Upper lobe of left lung (tissue), 6 donors: ENCODE measurements around the gene EYS. TPM values are rescaled to one million over a fixed set of nuclear protein-coding genes. Genes with fewer than 3 reads are reported as not detected.

ENCODE experiments used
- ATAC-seq, 2 donors: fragments of 200-7000 bp; cut with Tn5 transposase; one replicate each; pipeline ENCODE4 v1.9.1; 2022; ENCODE audit warnings: mild to moderate bottlenecking in 2 of 2, moderate library complexity in 2 of 2; ENCODE audit not compliant: low FRiP score in 2 of 2
- DNase-seq, 2 donors: peaks; one replicate each; pipeline ENCODE4 v3.0.0-alpha.2; 2019 to 2020
- H3K27ac ChIP-seq, 4 donors: fragments of 200-600 bp; sonication (generic); one replicate each; pipeline ENCODE4 v1.5.1; 2016 to 2019
- H3K27me3 ChIP-seq, 4 donors: fragments of 200-600 bp; sonication (generic); one replicate each; pipeline ENCODE4 v1.5.1; 2017 to 2019
- H3K36me3 ChIP-seq, 4 donors: fragments of 200-600 bp; sonication (generic); one replicate each; pipeline ENCODE4 v1.5.1; 2016 to 2019
- H3K4me1 ChIP-seq, 4 donors: fragments of 200-600 bp; sonication (generic); one replicate each; pipeline ENCODE4 v1.5.1; 2018 to 2019
- H3K4me3 ChIP-seq, 4 donors: fragments of 200-600 bp; sonication (generic); one replicate each; pipeline ENCODE4 v1.5.1; 2017 to 2019; ENCODE audit warnings: mild to moderate bottlenecking in 2 of 4, moderate library complexity in 1 of 4
- H3K9me3 ChIP-seq, 4 donors: fragments of 200-600 bp; sonication (generic); one replicate each; pipeline ENCODE4 v1.5.1; 2018 to 2019
- CTCF ChIP-seq, 6 experiments: fragments of 450-650 bp in 4 of 6; fragments of 200-600 bp in 2 of 6; sonication (generic) in 2 of 6; IDR thresholded peaks; one replicate each; pipeline ENCODE4 v1.5.1; 2016 to 2019; ENCODE audit warnings: antibody characterized with exemption in 6 of 6
- EP300 ChIP-seq, 4 donors: sonication (generic); formaldehyde crosslinking; IDR thresholded peaks; one replicate each; pipeline ENCODE4 v1.5.1; 2017; ENCODE audit warnings: antibody characterized with exemption in 4 of 4, control low read depth in 2 of 4
- POLR2A ChIP-seq, 4 donors: fragments of 450-650 bp; IDR thresholded peaks; one replicate each; pipeline ENCODE4 v1.5.1; 2016 to 2017; ENCODE audit warnings: antibody characterized with exemption in 4 of 4, mild to moderate bottlenecking in 2 of 4
- POLR2AphosphoS5 ChIP-seq, 2 donors: sonication (generic); formaldehyde crosslinking; IDR thresholded peaks; one replicate each; pipeline ENCODE4 v1.5.1; 2017; ENCODE audit warnings: antibody characterized with exemption in 2 of 2
- WGBS, 2 donors: methylation state at CpG; one replicate each; pipeline ENCODE4 v1.1.5; 2017 to 2018; 5-methylcytosine and 5-hydroxymethylcytosine counted together
- total RNA-seq, 6 donors: library from RNA; depleted of rRNA in 4 of 6; stranded (reverse); fragments of >200 nt in 4 of 6; gene quantifications; one replicate each; pipeline versions ENCODE4 v1.1.0 to v1.2.1, GENCODE V29; 2016 to 2021
- donor health status: DM: no; HTN: no; CAD: no; lungs with moderate emphysema.
- donor health status: DM: no; HTN: yes; CAD: no; lungs with severe emphysema.

EYS gene
- total RNA-seq, 6 donors from 2014 or later, result under 0.01 to 0.46 (median 0.28) TPM; not detected in 2

DNA sequence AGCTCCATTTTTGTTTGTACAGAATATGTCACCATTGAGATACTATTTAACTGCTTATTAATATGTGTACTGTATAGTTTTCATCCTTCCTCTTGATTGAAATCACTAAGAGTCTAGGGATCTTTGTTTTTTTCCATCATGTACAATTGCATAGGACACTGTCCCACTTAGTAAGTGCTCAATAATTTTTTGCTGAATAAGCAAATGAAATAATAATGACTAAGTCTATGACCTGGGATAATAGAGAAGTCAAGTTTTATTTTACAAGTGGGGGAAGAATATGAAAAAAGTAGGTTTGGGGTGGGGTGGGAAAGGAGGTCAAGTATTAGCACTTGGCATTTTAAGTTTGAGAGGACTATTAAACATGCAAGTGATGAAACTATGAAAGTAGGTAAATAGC lies 4.5 kb upstream of the EYS start:
- Histone ChIP-seq H3K9me3 (no peaks in the 10 kb centered on the region), H3K27me3 (no peaks in the 10 kb centered on the region), H3K4me1 (no peaks in the 10 kb centered on the region), H3K27ac (no peak overlapping the region), H3K36me3 (no peaks in the 10 kb centered on the region), H3K4me3 (no peak overlapping the region)
- no peak for ATAC-seq
- TF ChIP-seq POLR2AphosphoS5 (IDR thresholded peaks at IDR 0.05) (no peak), POLR2A (IDR thresholded peaks at IDR 0.05) (no peak), EP300 (IDR thresholded peaks at IDR 0.05) (no peak), CTCF (IDR thresholded peaks at IDR 0.05) (no peak)
- DNase-seq, result no peak

DNA sequence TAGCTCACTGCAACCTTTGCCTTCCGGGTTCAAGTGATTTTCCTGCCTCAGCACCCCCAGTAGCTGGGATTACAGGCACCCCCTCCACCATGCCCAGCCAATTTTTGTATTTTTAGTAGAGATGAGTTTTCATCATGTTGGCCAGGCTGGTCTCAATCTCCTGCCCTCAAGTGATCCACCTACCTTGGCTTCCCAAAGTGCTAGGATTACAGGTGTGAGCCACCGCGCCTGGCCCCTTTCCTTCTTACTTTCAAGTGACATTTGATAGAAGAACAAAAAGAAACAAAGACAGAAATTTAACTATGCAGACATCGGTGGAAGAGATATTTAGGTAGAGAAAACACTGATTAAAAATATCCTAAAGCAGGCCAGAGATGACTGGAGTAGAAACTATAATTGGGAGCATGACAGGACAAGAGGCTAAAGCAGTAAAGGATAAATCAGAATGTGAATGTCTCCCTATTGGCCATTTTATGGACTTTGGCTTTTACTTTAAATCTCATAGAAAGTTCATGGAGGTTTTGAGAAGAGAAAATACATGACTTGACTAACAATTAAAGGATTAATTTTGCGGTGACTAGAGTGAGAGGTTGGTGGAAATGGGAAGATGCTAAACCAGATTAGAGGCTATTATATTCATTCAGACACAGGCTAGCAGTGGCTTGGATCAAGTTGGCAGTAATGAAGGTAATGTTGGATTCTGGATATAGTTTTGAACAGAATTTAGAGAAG lies 2.2 kb upstream of the EYS start:
- no peak overlapping the region for H3K4me3 ChIP-seq
- no peak for ATAC-seq

DNA sequence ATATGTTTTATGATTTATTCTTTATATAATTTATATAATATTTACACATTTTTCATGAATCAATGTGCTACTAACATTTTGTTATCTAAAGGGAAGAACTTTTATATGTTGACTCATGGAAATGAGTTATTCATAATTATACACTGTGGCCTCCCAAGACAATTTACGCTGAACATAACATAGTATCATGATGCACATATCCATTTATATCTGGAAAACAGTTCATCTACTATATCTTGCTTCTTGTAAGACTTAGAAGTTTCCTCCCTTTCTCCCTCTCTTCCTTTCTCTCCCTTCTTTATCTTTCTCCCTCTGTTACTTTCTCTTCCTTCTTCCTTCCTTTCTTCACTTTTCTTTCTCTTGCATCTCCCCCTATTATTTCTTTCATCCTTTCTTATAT lies 1.1 kb upstream of the EYS start:
- H3K36me3 ChIP-seq, result no peaks in the 10 kb centered on the region
- ATAC-seq (no peak), DNase-seq (no peak)
- H3K27me3 ChIP-seq, result no peaks in the 10 kb centered on the region
- H3K27ac ChIP-seq, result no peak overlapping the region
- 93 to 94% methylated on average over 1 of the region's 1 CpG for WGBS, 2 donors
- no peak overlapping the region for H3K4me3 ChIP-seq
- no peaks in the 10 kb centered on the region for H3K4me1 ChIP-seq
- no peak for TF ChIP-seq POLR2AphosphoS5 (IDR thresholded peaks at IDR 0.05)
- TF ChIP-seq POLR2A (IDR thresholded peaks at IDR 0.05), result no peak
- no peak for TF ChIP-seq EP300 (IDR thresholded peaks at IDR 0.05)
- TF ChIP-seq CTCF (IDR thresholded peaks at IDR 0.05), result no peak
- H3K9me3 ChIP-seq, result no peaks in the 10 kb centered on the region

More for the DNA sequence above, 2.2 kb upstream of the EYS start:
- 90 to 94% methylated on average over 5 of the region's 5 CpGs for WGBS, 2 donors
- TF ChIP-seq POLR2A (IDR thresholded peaks at IDR 0.05) (no peak), EP300 (IDR thresholded peaks at IDR 0.05) (no peak), POLR2AphosphoS5 (IDR thresholded peaks at IDR 0.05) (no peak), CTCF (IDR thresholded peaks at IDR 0.05) (no peak)
- Histone ChIP-seq H3K27me3 (no peaks in the 10 kb centered on the region), H3K4me1 (no peaks in the 10 kb centered on the region), H3K36me3 (no peaks in the 10 kb centered on the region), H3K27ac (no peak overlapping the region), H3K9me3 (no peaks in the 10 kb centered on the region)
- no peak for DNase-seq

GRCh38 chr6:65706436-65706835 lies 590 bp downstream of the EYS start:
- 53 to 61% methylated on average over 3 of the region's 3 CpGs for WGBS, 2 donors
- TF ChIP-seq EP300 (IDR thresholded peaks at IDR 0.05) (no peak), CTCF (IDR thresholded peaks at IDR 0.05) (no peak), POLR2A (IDR thresholded peaks at IDR 0.05) (no peak), POLR2AphosphoS5 (IDR thresholded peaks at IDR 0.05) (no peak)
- ATAC-seq, result no peak
- no peak overlapping the region for H3K27ac ChIP-seq
- DNase-seq, result no peak
- no peaks in the 10 kb centered on the region for H3K9me3 ChIP-seq
- no peaks in the 10 kb centered on the region for H3K36me3 ChIP-seq
- no peaks in the 10 kb centered on the region for H3K4me1 ChIP-seq
- H3K27me3 ChIP-seq, result no peaks in the 10 kb centered on the region
- no peak overlapping the region for H3K4me3 ChIP-seq

GRCh38 chr6:65701325-65701724 lies 5.7 kb downstream of the EYS start:
- no peaks in the 10 kb centered on the region for H3K36me3 ChIP-seq
- no peak overlapping the region for H3K27ac ChIP-seq
- H3K4me3 ChIP-seq, result no peak overlapping the region
- H3K9me3 ChIP-seq, result no peaks in the 10 kb centered on the region
- H3K27me3 ChIP-seq, result no peaks in the 10 kb centered on the region
- DNase-seq (no peak), ATAC-seq (no peak)
- TF ChIP-seq CTCF (IDR thresholded peaks at IDR 0.05) (no peak), EP300 (IDR thresholded peaks at IDR 0.05) (no peak), POLR2AphosphoS5 (IDR thresholded peaks at IDR 0.05) (no peak), POLR2A (IDR thresholded peaks at IDR 0.05) (no peak)
- H3K4me1 ChIP-seq, result no peaks in the 10 kb centered on the region
- 79 to 82% methylated on average over 1 of the region's 1 CpG for WGBS, 2 donors
